Pancreas (tissue), 10 donors: ENCODE data around the gene SCAMP1. TPM values are rescaled to one million over a fixed set of nuclear protein-coding genes. Genes with fewer than 3 reads are reported as not detected.
A peak's percentile ranks its signal among the peaks of the same experiment; 100 is the strongest.

Experiments
- ATAC-seq, 4 donors: fragments of 200-7000 bp; cut with Tn5 transposase; one replicate each; pipeline versions ENCODE4 v1.8.0 to v1.9.1; 2020; ENCODE audit warnings: mild to moderate bottlenecking in 4 of 4, moderate library complexity in 4 of 4
- DNase-seq, 6 donors: peaks; one replicate each; pipeline ENCODE4 v3.0.0-alpha.2; 2020
- FAIRE-seq: peaks from 2 replicates; lab custom pipeline; 2012; peaks lifted over from hg19 to GRCh38; lab: Jason Lieb, UNC
- H3K27ac ChIP-seq, 4 donors: fragments of 200-600 bp; sonication (generic); 1 replicate in 3 of 4; 2 replicates in 1 of 4; pipeline versions ENCODE4 v1.5.0 to v1.8.0; 2020
- H3K27me3 ChIP-seq, 4 donors: fragments of 200-600 bp; one replicate each; pipeline ENCODE4 v1.8.0; 2021
- H3K36me3 ChIP-seq, 3 donors: fragments of 200-600 bp; sonication (generic) in 1 of 3; one replicate each; pipeline versions ENCODE4 v1.5.0 to v1.8.0; 2020 to 2021
- H3K4me1 ChIP-seq, 3 donors: fragments of 200-600 bp; one replicate each; pipeline ENCODE4 v1.8.0; 2021
- H3K4me3 ChIP-seq, 4 donors: fragments of 200-600 bp; sonication (generic) in 2 of 4; one replicate each; pipeline versions ENCODE4 v1.5.0 to v1.8.0; 2020 to 2021
- H3K9me3 ChIP-seq, 4 donors: fragments of 200-600 bp; one replicate each; pipeline ENCODE4 v1.8.0; 2021
- WGBS, 2 donors: extraction: QIAGEN DNeasy Blood & Tissue Kit; methylation state at CpG; one replicate each; pipeline ENCODE4 v1.1.7; 2013; 5-methylcytosine and 5-hydroxymethylcytosine counted together
- intact Hi-C, 3 donors: fragments of 100-400 bp; cut with DNase I; formaldehyde crosslinking; loops; one replicate each; pipeline versions ENCODE4 v1.11.1 to v1.14.2; 2022
- polyA plus RNA-seq, 2 donors: library from polyadenylated mRNA; stranded (reverse); fragments of 200-250 nt; gene quantifications; one replicate each; pipeline ENCODE4 v1.2.3, GENCODE V29; 2013
- total RNA-seq, 6 donors: library from RNA; stranded (reverse); fragmentation: NEBNext Ultra II Directional in 4 of 6; extraction: Animal tissue kit (Norgen Biotek cat#: 25700) in 4 of 6; gene quantifications; one replicate each; pipeline versions ENCODE4 v1.2.1 to v1.2.4, GENCODE V29; 2021 to 2023
- TF ChIP-seq, protein P1 (sequence below), 4 donors: fragments of 200-600 bp; sonication (generic) in 3 of 4; IDR thresholded peaks; one replicate each; pipeline versions ENCODE4 v1.5.0 to v1.8.0; 2021; ENCODE audit warnings: antibody characterized with exemption in 4 of 4
- donor health status: healthy with polysubstance abuse.
- donor health status: DM: no; HTN: no; CAD: no; lungs with moderate emphysema.
- donor health status: DM: no; HTN: no; CAD: no.
- donor health status: control.
- donor health status: control.
- donor health status: Bipolar disorder and iron deficiency.
- donor health status: DM: yes; HTN: yes; CAD: no.
- donor health status: DM: no; HTN: no; CAD: no.
- donor health status: DM: no; HTN: no; CAD: no.
- donor health status: DM: yes; HTN: yes; CAD: no.

Gene SCAMP1
- total and polyA plus RNA-seq, 8 donors = 4.4 to 29.9 (median 20.4) TPM

DNA sequence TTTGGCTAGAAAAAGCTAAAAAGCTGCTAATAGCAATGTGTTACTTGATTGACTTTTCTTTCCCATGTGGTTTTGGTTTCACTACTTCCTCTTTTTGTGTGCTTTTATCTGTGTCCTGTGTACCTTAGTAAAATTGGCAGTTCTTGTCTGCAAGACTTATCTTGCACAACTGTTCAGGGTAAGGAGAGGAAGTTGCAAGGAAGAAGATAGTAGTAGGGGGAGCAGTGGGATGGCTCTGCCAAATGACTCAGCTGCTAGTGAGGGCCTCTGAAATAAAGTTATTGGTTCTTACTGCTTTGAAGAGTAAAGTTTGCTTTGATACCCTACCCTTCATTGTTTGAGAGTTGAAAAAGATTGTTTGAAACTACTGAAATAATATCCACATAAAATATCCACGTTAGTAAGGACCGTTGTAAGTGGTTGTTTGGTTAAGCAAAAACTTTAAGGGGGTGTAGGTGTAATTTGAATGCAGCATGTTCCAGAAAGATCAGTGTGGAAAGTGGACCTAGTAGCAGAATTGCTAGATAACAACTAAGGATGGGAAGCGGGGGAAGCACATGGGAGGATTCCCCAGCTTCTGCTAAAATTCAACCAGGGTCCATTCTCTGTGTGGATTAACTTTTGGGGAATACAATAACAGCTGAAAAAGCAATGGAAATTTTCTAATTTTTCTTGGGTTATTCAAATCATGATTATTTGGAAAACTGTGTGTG is 123.5 kb downstream of the SCAMP1 start:
- FAIRE-seq = no peak
- TF ChIP-seq, protein P1, sequence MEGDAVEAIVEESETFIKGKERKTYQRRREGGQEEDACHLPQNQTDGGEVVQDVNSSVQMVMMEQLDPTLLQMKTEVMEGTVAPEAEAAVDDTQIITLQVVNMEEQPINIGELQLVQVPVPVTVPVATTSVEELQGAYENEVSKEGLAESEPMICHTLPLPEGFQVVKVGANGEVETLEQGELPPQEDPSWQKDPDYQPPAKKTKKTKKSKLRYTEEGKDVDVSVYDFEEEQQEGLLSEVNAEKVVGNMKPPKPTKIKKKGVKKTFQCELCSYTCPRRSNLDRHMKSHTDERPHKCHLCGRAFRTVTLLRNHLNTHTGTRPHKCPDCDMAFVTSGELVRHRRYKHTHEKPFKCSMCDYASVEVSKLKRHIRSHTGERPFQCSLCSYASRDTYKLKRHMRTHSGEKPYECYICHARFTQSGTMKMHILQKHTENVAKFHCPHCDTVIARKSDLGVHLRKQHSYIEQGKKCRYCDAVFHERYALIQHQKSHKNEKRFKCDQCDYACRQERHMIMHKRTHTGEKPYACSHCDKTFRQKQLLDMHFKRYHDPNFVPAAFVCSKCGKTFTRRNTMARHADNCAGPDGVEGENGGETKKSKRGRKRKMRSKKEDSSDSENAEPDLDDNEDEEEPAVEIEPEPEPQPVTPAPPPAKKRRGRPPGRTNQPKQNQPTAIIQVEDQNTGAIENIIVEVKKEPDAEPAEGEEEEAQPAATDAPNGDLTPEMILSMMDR (IDR thresholded peaks at IDR 0.05) = no peak
- no peak overlapping the region for H3K27ac ChIP-seq
- H3K27me3 ChIP-seq = no peaks in the 10 kb centered on the region
- peak in 3 of 4 donors; percentile 29 to 72 (median 59) for ATAC-seq
- DNase-seq = no peak
- H3K4me1 ChIP-seq = peaks cover 0 to 9% (median 0%) of the 10 kb centered on the region in 3 donors
- WGBS, 2 donors = 86 to 90% methylated on average over 3 of the region's 3 CpGs
- H3K9me3 ChIP-seq = no peaks in the 10 kb centered on the region
- no peak overlapping the region for H3K4me3 ChIP-seq
- intact Hi-C loops = no loop called here
- peaks cover 0 to 9% (median 0%) of the 10 kb centered on the region in 3 donors for H3K36me3 ChIP-seq

DNA sequence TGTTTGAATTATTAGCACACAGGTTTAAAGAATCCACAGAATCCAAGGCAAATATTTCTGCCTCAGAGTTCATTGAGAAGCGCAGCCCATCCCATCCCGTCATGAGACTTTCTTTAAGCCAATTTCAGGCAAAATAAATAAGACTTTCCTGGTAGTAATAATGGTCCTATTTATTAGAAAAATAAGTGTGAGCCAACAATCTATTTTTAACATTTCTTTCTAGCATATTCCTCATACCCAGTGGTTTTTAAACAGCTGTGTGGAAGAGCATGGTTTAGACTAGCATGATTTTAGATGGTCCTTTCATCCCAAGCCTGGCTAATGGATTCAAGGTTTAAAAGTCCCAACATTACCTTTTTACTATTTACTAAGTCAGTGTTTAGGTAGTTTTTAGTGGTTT is 125.8 kb downstream of the SCAMP1 start:
- intact Hi-C loops = no loop called here
- FAIRE-seq (no peak), DNase-seq (no peak), ATAC-seq (no peak)
- Histone ChIP-seq H3K27ac (no peak overlapping the region), H3K27me3 (no peaks in the 10 kb centered on the region), H3K36me3 (peaks cover 0 to 9% (median 0%) of the 10 kb centered on the region in 3 donors), H3K4me3 (no peak overlapping the region), H3K9me3 (no peaks in the 10 kb centered on the region), H3K4me1 (peaks cover 0 to 9% (median 0%) of the 10 kb centered on the region in 3 donors)
- TF ChIP-seq, protein P1 (IDR thresholded peaks at IDR 0.05) = no peak
- WGBS, 2 donors = 90 to 92% methylated on average over 2 of the region's 2 CpGs

DNA sequence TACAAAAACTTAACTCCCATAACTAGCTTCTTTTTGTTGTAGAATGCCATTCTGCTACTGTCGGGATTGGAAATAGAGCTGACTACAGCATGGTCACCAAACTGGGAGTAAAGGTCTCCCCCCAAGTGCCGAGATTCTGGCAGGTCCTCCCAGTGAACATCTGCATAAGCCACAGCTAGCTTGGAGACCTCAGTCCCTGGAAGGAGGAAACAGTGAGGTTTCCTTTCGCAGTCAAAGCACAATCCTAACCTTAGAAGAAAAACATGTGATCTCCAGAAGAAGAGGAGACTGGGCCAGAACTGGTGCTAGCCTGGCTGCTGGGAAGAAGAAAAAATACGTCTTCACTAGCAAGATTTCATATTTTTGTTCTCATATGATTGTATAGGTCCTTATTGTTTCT is 127.4 kb downstream of the SCAMP1 start:
- Histone ChIP-seq H3K9me3 (no peaks in the 10 kb centered on the region), H3K4me1 (peaks cover 0 to 6% (median 0%) of the 10 kb centered on the region in 3 donors), H3K36me3 (peaks cover 0 to 9% (median 0%) of the 10 kb centered on the region in 3 donors), H3K27me3 (no peaks in the 10 kb centered on the region), H3K27ac (no peak overlapping the region), H3K4me3 (no peak overlapping the region)
- TF ChIP-seq, protein P1 (IDR thresholded peaks at IDR 0.05) = no peak
- no peak for FAIRE-seq
- no peak for ATAC-seq
- WGBS, 2 donors = 86 to 93% methylated on average over 4 of the region's 4 CpGs
- no peak for DNase-seq
- intact Hi-C loops = no loop called here

DNA sequence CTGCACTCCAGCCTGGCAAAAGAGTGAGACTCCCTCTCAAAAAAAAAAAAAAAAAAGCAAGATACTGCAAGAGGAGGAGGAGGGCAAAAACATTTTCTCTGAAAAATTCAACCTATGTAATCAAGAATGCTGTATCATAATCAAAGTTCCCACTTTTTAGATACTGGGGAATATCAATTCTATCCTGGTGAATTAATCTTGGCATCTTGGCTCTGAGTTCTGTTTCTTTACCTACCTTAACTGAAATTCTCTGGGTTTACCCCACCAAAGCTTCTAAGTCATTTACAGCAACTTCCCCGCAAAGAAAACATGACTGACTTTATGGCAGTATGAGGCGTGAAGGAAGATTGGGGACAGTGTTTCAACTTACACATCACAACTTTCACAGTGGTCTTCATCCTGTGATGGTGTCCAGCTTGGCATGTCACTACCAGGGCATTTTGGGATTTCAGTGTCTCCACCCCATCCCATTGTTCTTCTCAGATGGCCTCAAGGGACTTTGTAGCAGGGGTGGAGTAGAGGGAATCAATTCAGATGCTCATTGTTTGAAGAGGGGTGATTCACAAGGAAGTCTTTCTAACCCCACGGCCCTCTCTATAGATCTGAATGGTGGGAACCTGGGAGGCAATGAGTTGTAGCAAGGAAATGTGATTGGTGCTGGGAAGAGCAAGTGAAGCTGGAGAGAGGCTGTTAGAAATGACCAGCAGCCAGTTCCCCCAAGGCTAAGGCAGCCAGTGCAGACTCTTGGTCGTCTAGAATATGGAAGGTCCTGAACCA is 130.5 kb downstream of the SCAMP1 start:
- H3K27ac ChIP-seq = no peak overlapping the region
- DNase-seq (no peak), FAIRE-seq (no peak), ATAC-seq (no peak)
- H3K4me3 ChIP-seq = no peak overlapping the region
- no peaks in the 10 kb centered on the region for H3K9me3 ChIP-seq
- H3K27me3 ChIP-seq = no peaks in the 10 kb centered on the region
- H3K4me1 ChIP-seq = no peaks in the 10 kb centered on the region
- WGBS, 2 donors = 90 to 93% methylated on average over 4 of the region's 4 CpGs
- TF ChIP-seq, protein P1 (IDR thresholded peaks at IDR 0.05) = no peak
- H3K36me3 ChIP-seq = peaks cover 0 to 9% (median 0%) of the 10 kb centered on the region in 3 donors
- intact Hi-C loops = no loop called here
